AG04450 (cell line): ENCODE results near the gene TSHR. TPM values are rescaled to one million over a fixed set of nuclear protein-coding genes. Genes with fewer than 3 reads are reported as not detected.
"Not testable (repeated sequence)": the region's sequence is repeated elsewhere in the genome, so short reads cannot be mapped to it uniquely, and the experiment has no call there.

Experiments
- CTCF ChIA-PET: fragments of 300-600, 350-600 bp; formaldehyde crosslinking; extraction: SDS; loops from one replicate; lab custom pipeline; 2022; ENCODE audit warnings: antibody characterized with exemption, inconsistent platforms; lab: Charles Lee
- POLR2A ChIA-PET: fragments of 350-600 bp; formaldehyde crosslinking; extraction: SDS; loops from one replicate; lab custom pipeline; 2021; ENCODE audit warnings: antibody characterized with exemption, inconsistent platforms; lab: Yijun Ruan, JAX
- DNase-seq: peaks from one replicate; pipeline ENCODE4 v3.0.0-alpha.2; 2011; ENCODE audit warnings: low read depth, low spot score
- H3K27ac ChIP-seq: one replicate; pipeline ENCODE4 v1.5.1; 2012; ENCODE audit warnings: low read depth, low read length, control low read depth
- H3K27me3 ChIP-seq: one replicate; pipeline ENCODE4 v1.6.0; 2012; ENCODE audit warnings: low read length; ENCODE audit not compliant: control insufficient read depth, insufficient read depth
- H3K4me3 ChIP-seq: 2 replicates; pipeline ENCODE4 v1.5.1; 2011; ENCODE audit warnings: mild to moderate bottlenecking, low read depth, low read length, control low read depth
- H3K9me3 ChIP-seq: 2 replicates; pipeline ENCODE4 v1.5.1; 2012; ENCODE audit warnings: low read length; ENCODE audit not compliant: control insufficient read depth, insufficient read depth
- polyA plus RNA-seq: library from polyadenylated mRNA; depleted of rRNA; stranded (reverse); fragments of >200 nt; gene quantifications from 2 replicates; pipeline ENCODE4 v1.2.3, GENCODE V29; 2011
- TF ChIP-seq, protein P1 (sequence below): IDR thresholded peaks from 2 replicates; pipeline ENCODE4 v1.5.1; 2011; ENCODE audit warnings: low read depth, low read length, control low read depth, inconsistent platforms

The TSHR gene
- polyA plus RNA-seq, 1 experiment = not detected

DNA sequence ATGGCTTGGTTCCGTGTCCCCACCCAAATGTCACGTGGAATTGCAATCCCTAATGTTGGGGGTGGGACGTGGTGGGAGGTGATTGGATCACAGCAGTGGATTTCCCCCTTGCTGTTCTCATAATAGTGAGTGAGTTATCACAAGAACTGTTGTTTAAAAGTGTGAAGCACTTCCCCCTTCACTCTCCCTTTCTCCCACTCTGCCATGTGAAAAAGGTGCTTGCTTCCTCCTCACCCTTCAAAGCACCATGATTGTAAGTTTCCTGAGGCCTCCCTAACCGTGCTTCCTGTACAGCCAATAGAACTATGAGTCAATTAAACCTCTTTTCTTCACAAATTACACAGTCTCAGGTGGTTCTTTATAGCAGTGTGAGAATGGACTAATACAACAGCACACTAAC is 8.6 kb upstream of the TSHR start:
- TF ChIP-seq, protein P1, sequence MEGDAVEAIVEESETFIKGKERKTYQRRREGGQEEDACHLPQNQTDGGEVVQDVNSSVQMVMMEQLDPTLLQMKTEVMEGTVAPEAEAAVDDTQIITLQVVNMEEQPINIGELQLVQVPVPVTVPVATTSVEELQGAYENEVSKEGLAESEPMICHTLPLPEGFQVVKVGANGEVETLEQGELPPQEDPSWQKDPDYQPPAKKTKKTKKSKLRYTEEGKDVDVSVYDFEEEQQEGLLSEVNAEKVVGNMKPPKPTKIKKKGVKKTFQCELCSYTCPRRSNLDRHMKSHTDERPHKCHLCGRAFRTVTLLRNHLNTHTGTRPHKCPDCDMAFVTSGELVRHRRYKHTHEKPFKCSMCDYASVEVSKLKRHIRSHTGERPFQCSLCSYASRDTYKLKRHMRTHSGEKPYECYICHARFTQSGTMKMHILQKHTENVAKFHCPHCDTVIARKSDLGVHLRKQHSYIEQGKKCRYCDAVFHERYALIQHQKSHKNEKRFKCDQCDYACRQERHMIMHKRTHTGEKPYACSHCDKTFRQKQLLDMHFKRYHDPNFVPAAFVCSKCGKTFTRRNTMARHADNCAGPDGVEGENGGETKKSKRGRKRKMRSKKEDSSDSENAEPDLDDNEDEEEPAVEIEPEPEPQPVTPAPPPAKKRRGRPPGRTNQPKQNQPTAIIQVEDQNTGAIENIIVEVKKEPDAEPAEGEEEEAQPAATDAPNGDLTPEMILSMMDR = no peak
- ChIA-PET POLR2A (no interaction called here), CTCF (no interaction called here)
- no peaks in the 10 kb centered on the region for H3K27me3 ChIP-seq
- no peak for DNase-seq
- no peak overlapping the region for H3K27ac ChIP-seq
- no peaks in the 10 kb centered on the region for H3K9me3 ChIP-seq
- no peak overlapping the region for H3K4me3 ChIP-seq

DNA sequence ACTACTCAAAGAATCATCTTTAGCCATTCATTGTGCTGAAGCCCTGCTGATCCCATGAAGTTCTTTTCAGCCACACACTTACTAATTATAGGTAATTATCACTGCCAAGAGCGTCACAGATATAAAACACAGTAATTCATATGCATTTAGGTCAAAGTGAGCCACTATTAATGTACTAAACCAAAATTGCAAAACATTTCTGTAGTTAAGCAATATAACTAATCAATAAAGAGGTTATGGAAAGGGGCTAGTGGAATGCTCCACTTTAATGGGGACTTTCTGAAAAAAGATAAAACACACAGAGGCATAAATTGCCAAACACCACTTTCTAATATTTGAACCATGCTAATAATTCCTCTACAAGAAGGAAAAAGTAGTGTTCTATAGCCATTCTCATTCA is 7.1 kb upstream of the TSHR start:
- CTCF ChIA-PET = no interaction called here
- Histone ChIP-seq H3K27ac (no peak overlapping the region), H3K4me3 (no peak overlapping the region), H3K27me3 (no peaks in the 10 kb centered on the region), H3K9me3 (no peaks in the 10 kb centered on the region)
- POLR2A ChIA-PET = no interaction called here
- no peak for DNase-seq
- TF ChIP-seq, protein P1 = no peak

DNA sequence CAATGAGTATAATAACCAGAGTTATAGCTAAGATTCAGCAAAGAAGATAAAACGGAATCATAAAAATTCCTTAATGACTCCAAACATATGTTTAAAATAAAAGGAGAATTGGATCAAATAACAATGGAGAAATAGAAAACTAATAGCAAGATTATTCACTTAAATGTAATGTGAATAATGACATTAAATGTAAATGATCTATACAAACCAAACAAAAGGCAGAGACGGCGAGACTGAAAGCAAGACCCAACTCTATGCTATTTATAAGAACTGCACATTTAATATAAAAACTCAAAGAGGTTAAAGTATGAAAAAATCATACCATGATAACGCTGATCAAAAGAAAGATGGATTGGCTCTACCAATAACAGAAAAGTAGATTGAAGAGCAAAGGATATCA is 3.9 kb upstream of the TSHR start:
- no peak overlapping the region for H3K27ac ChIP-seq
- H3K4me3 ChIP-seq = no peak overlapping the region
- H3K27me3 ChIP-seq = peaks cover 6% of the 10 kb centered on the region
- POLR2A ChIA-PET = no interaction called here
- CTCF ChIA-PET = interaction anchor here (0.6 to 1.0 kb wide), 2 partner anchors 36 to 45 kb away, joined by 3 to 4 read pairs; no protein-coding TSS in a partner anchor
- TF ChIP-seq, protein P1 = no peak
- no peaks in the 10 kb centered on the region; the same call in 1 of the 2 replicates for H3K9me3 ChIP-seq
- DNase-seq = no peak

DNA sequence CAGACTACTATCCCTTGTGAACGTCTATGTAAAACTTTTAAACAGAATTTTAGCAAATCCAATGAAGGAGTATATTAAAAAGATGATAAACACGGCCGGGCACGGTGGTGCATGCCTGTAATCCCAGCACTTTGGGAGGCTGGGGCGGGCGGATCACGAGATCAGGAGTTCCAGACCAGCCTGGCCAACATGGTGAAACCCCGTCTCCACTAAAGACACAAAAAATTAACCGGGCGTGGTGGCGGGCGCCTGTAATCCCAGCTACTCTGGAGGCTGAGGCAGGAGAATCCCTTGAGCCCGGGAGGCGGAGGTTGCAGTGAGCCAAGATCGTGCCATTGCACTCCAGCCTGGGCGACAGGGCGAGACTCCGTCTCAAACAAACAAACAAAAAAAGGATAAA is 2.2 kb upstream of the TSHR start:
- CTCF ChIA-PET = interaction anchor here (3.1 to 11.2 kb wide), 4 partner anchors 11 to 218 kb away, joined by 13 to 122 read pairs (median 21); partner anchors contain the start of gene CEP128
- H3K9me3 ChIP-seq = not testable (repeated sequence)

DNA sequence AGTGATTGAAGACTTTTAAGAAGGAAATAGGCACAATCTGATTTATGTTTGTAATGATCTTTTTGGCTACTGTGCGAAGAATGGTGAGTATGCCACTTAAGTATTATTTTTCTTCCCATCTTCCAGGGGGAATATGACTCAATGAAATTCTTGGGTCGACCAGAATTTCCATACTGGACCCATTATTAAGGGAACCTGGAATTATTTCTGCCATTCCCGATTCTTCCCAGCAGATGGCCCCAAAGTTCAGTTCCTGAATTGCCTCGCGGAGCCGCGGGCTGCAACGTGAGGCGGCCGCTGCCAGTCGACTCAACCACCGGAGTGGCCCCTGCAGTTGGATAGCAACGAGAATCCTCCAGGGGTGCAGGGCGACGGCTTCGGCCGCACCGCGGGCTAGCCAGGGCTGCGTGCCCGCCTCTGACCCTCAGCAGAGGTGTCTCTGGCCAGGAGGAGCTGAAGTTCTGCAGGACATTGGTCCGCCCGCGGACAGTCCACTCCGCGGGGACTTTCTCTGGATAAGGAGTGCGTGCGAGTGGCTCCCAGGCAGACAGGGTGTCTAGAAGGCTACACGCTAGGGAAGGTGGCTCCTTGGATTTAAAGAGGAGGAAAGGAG is 628 bp upstream of the TSHR start:
- peak; percentile 42 for DNase-seq
- peak overlapping the region; percentile 71 for H3K4me3 ChIP-seq
- H3K27me3 ChIP-seq = peaks cover 8% of the 10 kb centered on the region
- TF ChIP-seq, protein P1 = peak; percentile 85
- POLR2A ChIA-PET = no interaction called here
- no peaks in the 10 kb centered on the region; the same call in 1 of the 2 replicates for H3K9me3 ChIP-seq
- H3K27ac ChIP-seq = no peak overlapping the region
- CTCF ChIA-PET = interaction anchor here (0.6 to 11.2 kb wide), 13 partner anchors 11 to 898 kb away, joined by 3 to 122 read pairs (median 5); partner anchors contain the start of gene CEP128

More for the DNA sequence above, 2.2 kb upstream of the TSHR start:
- H3K4me3 ChIP-seq, H3K27me3 ChIP-seq, H3K27ac ChIP-seq, POLR2A ChIA-PET, DNase-seq: not testable (repeated sequence)
